HL-60 (cell line): ENCODE data around the gene SLC24A3.

Source experiments
- REST ChIP-seq: IDR thresholded peaks from 2 replicates; pipeline ENCODE4 v1.6.1; 2012; ENCODE audit warnings: low read depth; ENCODE audit not compliant: insufficient replicate concordance
- TF ChIP-seq, protein P1 (sequence below): IDR thresholded peaks from one replicate; pipeline ENCODE4 v1.5.1; 2011; ENCODE audit warnings: low read length, control low read depth, inconsistent platforms; ENCODE audit not compliant: insufficient read depth

- TF ChIP-seq REST = no peak
- TF ChIP-seq, protein P1, sequence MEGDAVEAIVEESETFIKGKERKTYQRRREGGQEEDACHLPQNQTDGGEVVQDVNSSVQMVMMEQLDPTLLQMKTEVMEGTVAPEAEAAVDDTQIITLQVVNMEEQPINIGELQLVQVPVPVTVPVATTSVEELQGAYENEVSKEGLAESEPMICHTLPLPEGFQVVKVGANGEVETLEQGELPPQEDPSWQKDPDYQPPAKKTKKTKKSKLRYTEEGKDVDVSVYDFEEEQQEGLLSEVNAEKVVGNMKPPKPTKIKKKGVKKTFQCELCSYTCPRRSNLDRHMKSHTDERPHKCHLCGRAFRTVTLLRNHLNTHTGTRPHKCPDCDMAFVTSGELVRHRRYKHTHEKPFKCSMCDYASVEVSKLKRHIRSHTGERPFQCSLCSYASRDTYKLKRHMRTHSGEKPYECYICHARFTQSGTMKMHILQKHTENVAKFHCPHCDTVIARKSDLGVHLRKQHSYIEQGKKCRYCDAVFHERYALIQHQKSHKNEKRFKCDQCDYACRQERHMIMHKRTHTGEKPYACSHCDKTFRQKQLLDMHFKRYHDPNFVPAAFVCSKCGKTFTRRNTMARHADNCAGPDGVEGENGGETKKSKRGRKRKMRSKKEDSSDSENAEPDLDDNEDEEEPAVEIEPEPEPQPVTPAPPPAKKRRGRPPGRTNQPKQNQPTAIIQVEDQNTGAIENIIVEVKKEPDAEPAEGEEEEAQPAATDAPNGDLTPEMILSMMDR = no peak
These were observed 61.6 kb downstream of the SLC24A3 start for GRCh38 chr20:19274001-19274400.
